GM21737 (cell line): Measurements from ENCODE around the gene SYNE3.

Source experiments
- ATAC-seq: cut with Tn5 transposase; IDR thresholded peaks from one replicate; pipeline ENCODE4 v1.9.1; 2021; ENCODE audit warnings: mild to moderate bottlenecking, moderate library complexity; ENCODE audit not compliant: unreplicated experiment

SYNE3 gene

DNA sequence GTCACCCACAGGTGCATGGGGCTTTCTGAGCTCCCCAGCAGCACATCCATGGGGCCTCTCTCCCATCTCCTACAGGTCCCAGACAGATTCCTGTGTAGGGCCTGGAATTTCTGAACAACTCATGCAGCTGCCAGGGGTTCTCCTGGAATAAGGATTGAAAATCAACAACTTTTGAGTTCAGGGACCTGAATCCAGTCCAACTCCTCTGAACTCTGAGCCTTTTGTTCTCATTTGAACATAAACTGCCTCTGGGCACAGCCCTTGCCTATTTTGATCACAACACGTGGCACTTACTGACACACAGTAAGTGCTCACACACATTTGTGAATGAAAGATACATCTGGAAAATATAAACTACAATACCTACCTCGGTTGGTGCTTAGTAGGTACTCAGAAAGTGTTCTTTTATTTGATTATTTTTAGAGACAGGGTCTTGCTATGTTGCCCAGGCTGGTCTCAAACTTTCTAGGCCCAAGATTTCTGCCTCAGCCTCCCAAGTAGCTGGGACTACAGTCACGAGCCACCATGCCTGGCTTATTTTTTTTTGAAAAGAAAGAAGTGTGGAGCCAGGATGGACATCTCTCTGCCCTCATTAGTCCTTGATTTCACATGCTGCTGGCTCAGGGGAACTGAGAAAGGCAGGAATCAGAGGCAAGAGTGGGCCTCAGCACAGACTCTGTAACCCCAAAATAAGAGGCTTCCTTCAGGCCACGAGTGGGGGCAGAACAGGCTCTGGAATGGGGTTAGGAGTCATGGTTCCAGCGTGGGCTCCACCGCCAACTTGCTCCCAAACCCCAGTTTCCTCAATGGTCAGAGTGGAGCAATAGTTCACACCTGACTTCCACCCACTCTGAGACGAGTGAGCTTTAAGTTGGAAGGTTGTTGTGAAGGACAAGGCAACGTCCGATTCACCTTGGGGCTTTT lies 27.0 kb downstream of the SYNE3 start:
- no peak for ATAC-seq

GRCh38 chr14:95488376-95489213 lies 27.9 kb downstream of the SYNE3 start:
- ATAC-seq: no peak

GRCh38 chr14:95487669-95488084 lies 28.8 kb downstream of the SYNE3 start:
- ATAC-seq: no peak

- no peak for ATAC-seq
Measured at GRCh38 chr14:95486875-95487668, 29.4 kb downstream of the SYNE3 start.

DNA sequence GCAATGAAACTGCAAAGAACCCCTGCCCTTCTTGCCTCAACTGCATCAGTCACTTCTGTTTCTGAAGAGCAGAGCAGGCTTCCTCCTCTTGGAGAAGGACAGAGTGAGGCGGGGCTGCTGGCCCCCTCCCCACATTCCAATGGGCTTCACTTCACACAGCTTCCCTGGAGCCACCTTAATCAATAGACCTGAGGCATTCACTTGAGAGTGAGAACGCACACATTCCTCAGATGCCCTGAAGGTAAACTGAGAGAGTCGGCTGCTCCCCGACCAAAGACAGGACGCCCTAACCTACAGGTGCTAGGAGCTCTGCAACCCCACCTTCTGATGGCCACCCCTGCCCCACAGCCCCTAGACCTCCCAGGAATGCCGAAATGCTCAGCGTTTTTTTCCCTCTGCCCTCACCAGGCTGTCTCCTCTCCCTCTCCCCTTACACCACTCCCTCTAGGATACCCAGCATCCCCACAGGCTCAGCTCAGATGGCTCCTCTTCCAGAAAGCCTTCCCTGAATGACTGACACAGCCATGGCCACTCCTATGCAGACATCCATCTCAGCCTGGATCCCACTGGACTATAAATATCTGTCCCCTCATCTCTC lies 31.1 kb downstream of the SYNE3 start:
- no peak for ATAC-seq

- ATAC-seq: no peak
Measured at GRCh38 chr14:95484296-95484695, 32.2 kb downstream of the SYNE3 start.

DNA sequence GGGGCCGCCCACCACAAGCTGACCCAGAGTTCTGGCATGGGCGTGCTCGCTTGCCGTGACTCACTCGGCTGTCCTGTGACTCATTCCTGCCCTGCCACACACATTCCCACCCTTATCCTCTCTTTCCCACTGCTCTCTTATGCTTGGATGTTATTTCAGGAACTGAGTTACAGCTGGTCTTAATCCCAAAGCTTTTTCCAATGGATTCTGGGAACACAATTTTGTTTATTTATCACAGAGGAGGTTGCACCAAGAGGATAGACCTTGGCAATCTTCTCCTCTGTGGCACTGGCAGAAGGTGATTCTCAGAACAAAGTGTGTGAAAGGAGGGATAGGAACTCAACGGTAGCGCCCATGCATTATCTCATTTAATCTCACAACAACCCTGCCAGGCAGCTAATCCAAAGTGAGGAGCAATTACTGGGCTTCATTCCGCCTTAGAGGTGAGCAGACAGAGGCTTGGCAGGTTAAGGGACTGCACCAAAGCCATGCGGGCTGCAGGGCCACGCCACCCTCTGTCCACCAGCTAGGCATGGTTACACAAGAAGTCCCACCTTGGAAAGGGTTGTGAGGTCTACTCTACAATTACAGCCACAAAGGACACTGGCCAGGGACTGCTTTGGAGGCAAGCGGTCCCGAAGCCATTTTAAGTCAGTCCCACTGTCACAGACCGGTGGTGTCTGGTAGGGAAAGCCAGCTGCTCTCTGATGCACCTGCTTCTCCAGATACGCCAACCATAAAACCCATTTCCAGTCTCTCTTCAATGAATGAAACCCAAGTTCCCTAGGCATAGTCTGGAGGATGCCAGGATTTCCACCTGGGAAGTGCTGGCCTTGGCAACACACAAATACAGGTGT lies 32.9 kb downstream of the SYNE3 start:
- ATAC-seq: no peak

- no peak for ATAC-seq
Measured at GRCh38 chr14:95482627-95483308, 33.7 kb downstream of the SYNE3 start.

DNA sequence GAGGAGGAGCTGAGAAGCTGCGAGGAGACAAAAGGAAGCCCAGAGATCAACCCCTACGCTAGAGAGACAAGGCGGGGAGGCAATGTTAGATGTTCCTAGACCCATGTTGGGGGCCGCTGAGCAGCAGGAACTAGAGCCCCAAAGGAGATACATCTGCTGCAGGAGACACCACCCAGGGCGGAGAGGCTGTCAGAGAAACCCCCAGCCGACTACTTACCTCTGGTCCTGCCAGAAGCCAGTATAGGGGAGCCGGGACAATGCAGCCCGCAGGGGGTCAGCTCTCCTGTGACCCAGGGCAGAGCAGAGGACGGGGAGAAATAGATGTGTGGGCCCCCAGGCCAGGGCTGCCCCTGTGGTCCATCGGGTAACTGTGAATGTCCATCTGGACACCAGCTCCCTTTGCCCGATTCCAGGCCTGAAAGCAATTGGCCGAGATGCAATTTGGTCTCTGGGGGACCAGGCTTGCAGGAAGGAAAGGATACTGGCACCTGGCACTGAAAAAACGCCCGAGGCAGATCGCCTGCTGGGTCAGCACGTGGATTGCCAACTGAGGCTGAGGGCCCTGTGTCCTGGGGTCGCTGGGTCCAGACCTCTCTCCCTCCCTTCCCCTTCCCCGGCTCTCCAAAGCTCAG lies 34.9 kb downstream of the SYNE3 start:
- ATAC-seq: no peak

GRCh38 chr14:95480887-95481226 lies 35.6 kb downstream of the SYNE3 start:
- no peak for ATAC-seq

DNA sequence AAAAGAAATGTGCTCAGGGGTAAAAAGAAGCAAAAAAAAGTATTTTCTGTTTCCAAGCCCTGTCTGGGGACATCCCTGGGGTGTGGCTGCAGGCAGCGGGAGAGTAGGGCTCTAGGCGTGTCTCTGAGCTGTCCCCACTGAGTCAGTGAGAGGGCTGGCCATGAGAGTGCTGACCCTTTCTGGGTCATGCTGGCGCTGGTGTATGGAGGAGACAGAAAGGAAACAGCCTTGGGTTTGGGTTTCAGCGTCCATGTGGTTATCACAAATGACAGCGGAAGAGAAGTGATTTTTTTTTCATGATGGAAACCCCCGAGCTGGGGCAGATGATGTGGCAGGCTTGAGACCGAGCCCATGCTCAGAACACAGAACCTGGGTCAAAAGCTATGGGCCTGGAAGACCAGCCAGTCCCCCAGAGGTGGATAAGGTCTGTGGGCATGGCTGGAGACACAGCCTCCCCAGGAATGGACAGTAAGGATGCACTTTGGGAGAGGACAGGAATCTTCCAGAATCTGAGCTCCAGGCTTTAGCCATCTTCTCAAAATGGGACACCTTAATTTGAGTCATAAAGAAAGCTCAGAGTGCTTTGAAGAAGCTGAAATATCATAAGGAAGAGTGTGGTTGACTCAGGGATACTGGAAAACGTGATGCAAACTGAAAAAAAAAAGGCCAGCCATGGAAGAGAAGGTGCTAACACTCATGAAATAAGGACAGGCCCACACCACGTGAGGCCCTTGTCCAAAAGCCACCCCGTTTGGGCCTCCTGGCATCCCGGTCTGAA lies 36.2 kb downstream of the SYNE3 start:
- no peak for ATAC-seq

GRCh38 chr14:95479494-95479893 lies 37.0 kb downstream of the SYNE3 start:
- ATAC-seq: no peak

DNA sequence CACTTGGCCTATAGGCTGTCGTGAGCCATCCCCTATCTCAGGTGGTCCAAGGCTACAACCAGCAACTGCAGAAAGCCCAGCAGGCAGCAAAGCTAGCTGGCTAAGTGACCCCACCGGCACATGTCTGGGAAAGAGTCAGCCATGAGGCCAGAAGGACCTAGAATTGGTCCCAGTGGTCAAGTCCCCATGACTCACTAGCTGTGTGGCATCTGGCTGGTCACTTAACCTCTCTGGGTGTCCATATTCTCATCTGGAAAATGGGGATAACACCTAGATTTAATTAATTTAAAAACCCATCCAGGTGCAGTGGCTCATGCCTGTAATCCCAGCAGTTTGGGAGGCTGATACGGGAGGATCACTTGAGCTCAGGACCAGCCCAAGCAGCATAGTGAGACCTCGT lies 37.6 kb downstream of the SYNE3 start:
- ATAC-seq: no peak

- no peak for ATAC-seq
Measured at GRCh38 chr14:95478309-95478708, 38.1 kb downstream of the SYNE3 start.

DNA sequence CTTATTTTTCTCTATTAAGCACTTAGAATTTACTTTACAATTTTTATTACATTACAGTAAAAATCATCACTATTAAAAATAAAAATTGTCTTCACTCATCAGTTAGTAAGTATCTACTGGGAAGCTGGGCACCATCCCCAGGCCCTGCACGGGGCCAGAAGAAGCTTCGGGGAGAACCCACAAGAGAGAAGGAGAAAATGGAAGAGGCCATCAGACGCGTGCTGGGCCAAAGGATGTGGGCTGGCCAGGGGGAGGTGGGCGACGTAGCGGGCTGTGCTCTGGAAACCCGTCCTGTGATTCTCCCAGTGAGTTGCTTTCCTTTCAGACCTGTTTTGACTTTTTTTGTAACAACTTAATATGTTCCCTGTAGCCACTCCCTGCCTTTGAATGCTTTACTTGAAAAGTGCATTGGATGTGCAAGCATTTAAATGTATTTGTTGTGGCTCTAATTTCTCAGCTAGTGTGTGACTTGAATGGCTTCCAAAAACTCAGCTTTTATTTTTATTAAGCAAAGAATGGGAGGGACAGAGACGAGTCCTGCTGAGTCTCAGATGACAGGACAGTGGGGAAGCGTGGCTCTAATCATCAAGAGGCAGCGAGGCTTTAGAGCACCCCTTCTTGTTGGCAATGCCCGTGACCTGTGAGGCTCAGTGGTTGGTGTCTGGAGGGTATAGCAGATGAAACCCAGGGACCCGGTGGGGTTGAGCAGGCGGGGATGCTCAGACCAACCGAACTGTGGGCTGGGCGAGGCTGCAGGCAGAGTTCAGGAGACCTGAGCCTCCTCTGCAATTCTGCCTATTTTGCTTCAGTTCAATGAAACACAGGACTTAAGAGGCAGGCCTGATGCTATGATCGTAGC lies 38.8 kb downstream of the SYNE3 start:
- no peak for ATAC-seq

DNA sequence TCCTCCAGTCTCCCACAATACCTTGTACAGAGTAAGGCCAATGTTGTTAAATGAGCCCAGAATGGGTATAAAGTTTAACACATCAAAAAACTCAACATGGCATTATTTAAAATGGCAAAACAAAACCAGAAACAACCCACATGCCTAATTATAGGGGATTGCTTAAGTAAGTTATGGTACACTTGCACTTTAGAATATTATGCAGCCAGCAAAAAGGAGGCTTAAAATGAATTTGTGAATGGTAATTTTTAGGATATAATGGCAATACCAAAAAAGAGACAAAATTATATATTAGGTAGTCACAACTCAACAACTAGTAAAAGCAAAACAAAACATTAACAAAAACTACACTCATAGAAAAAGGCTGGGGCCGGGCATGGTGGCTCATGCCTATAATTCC lies 39.7 kb downstream of the SYNE3 start:
- no peak for ATAC-seq

DNA sequence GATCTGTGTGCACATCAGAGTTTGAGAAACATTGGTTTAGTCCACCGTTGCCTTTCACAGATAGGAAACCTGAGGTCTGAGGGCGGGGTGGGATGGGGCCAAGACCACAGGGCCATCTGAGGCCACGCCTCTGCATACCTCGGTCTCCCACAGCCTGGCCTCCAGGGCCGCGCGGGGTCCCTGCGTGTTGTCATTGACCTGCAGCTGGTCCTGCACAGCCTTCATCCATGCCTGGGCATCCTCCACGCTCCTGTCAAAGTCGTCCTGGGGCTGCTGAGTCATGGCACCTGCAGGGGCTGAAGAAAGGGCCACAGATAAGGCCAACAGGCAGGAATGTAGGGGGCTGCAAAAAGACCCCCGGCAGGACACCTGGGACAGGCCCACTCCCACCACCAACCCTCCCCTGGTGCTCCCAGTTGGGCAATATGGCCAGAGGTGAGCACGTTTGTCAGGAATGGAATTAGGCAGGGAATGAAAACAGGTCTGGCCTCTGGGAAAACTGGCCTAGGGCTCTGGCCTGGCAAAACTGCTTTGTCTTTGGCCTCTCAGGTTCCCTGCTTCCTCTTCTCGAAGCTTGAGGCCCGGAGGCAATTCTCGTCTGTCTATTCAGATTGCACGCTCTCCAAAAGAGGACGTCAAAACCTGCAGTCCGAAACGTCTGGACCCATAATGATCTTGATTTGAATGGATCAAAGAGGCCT lies 40.8 kb downstream of the SYNE3 start:
- no peak for ATAC-seq
